Activated CD8-positive, alpha-beta memory T cell treated with anti-CD3 and anti-CD28 coated beads, Interleukin-2, amount 10 ng/mL, durations not matched to agents 7 days and 5 days (primary cell): Measurements from ENCODE around the gene STXBP1. TPM values are rescaled to one million over a fixed set of nuclear protein-coding genes. Genes with fewer than 3 reads are reported as not detected.
"Not testable (repeated sequence)": the region's sequence is repeated elsewhere in the genome, so short reads cannot be mapped to it uniquely, and the experiment has no call there.

Experiments used
- ATAC-seq: fragments of 150-1000 bp; cut with Tn5 transposase; one replicate; pipeline ENCODE4 v1.10.0; 2021; ENCODE audit warnings: moderate library complexity
- CTCF ChIA-PET: fragments of 350-600 bp; sonication (Branson Sonifier 250); formaldehyde crosslinking; loops from one replicate; lab custom pipeline; 2021; ENCODE audit warnings: antibody characterized with exemption; lab: Charles Lee
- DNase-seq: peaks from one replicate; pipeline ENCODE4 v3.0.0-alpha.2; 2020
- H3K27ac Mint-ChIP-seq: one replicate; pipeline ENCODE4 v1.8.0; 2021; ENCODE audit warnings: mild to moderate bottlenecking, mixed read lengths
- H3K27me3 Mint-ChIP-seq: one replicate; pipeline ENCODE4 v1.8.0; 2021; ENCODE audit warnings: mixed read lengths
- H3K36me3 Mint-ChIP-seq: one replicate; pipeline ENCODE4 v1.8.0; 2021; ENCODE audit warnings: mild to moderate bottlenecking, mixed read lengths
- H3K4me1 Mint-ChIP-seq: one replicate; pipeline ENCODE4 v1.8.0; 2021; ENCODE audit warnings: mixed read lengths
- H3K4me3 Mint-ChIP-seq: one replicate; pipeline ENCODE4 v1.8.0; 2021; ENCODE audit warnings: mild to moderate bottlenecking, moderate library complexity, mixed read lengths
- H3K9me3 Mint-ChIP-seq: one replicate; pipeline ENCODE4 v1.8.0; 2022; ENCODE audit warnings: low read depth, mixed read lengths
- total RNA-seq, 2 experiments: library from RNA; stranded (reverse); gene quantifications; one replicate each; pipeline ENCODE4 v1.2.3, GENCODE V29; 2021

The STXBP1 gene
- total RNA-seq, 2 experiments from 2014 or later: 22.8 to 26.0 TPM

GRCh38 chr9:127584474-127584805 is 27.6 kb upstream of the STXBP1 start:
- H3K27ac Mint-ChIP-seq, H3K9me3 Mint-ChIP-seq, H3K4me3 Mint-ChIP-seq, H3K27me3 Mint-ChIP-seq, DNase-seq, ATAC-seq: not testable (repeated sequence)
- H3K36me3 Mint-ChIP-seq: peaks cover 11% of the 10 kb centered on the region
- CTCF ChIA-PET: interaction anchor here (0.8 to 9.1 kb wide), 13 partner anchors 15 to 150 kb away, joined by 3 to 93 read pairs (median 5); partner anchors contain the start of genes STXBP1 and TOR2A
- H3K4me1 Mint-ChIP-seq: peaks cover 34% of the 10 kb centered on the region

- CTCF ChIA-PET: interaction anchor here (0.9 to 9.1 kb wide), 15 partner anchors 16 to 149 kb away, joined by 3 to 93 read pairs (median 5); partner anchors contain the start of gene TOR2A
- H3K4me3 Mint-ChIP-seq: no peak overlapping the region
- ATAC-seq: no peak
Measured at GRCh38 chr9:127585161-127585819, 26.8 kb upstream of the STXBP1 start.

GRCh38 chr9:127586096-127586495 is 26.0 kb upstream of the STXBP1 start:
- Mint-ChIP-seq H3K27me3 (peaks cover 16% of the 10 kb centered on the region), H3K4me1 (peaks cover 23% of the 10 kb centered on the region), H3K36me3 (peaks cover 6% of the 10 kb centered on the region), H3K9me3 (no peaks in the 10 kb centered on the region), H3K4me3 (no peak overlapping the region), H3K27ac (peak overlapping the region; percentile 7)
- DNase-seq (no peak), ATAC-seq (peak; percentile 21)
- CTCF ChIA-PET: interaction anchor here (0.7 to 9.1 kb wide), 15 partner anchors 16 to 362 kb away, joined by 3 to 93 read pairs (median 5); partner anchors contain the start of gene TOR2A

More at GRCh38 chr9:127585161-127585819, 26.8 kb upstream of the STXBP1 start:
- Mint-ChIP-seq H3K27me3 (peaks cover 16% of the 10 kb centered on the region), H3K36me3 (peaks cover 11% of the 10 kb centered on the region), H3K4me1 (peaks cover 31% of the 10 kb centered on the region), H3K9me3 (no peaks in the 10 kb centered on the region), H3K27ac (no peak overlapping the region)
- DNase-seq: no peak

GRCh38 chr9:127586537-127586936 is 25.5 kb upstream of the STXBP1 start:
- Mint-ChIP-seq H3K27me3 (peaks cover 16% of the 10 kb centered on the region), H3K9me3 (no peaks in the 10 kb centered on the region), H3K4me3 (no peak overlapping the region), H3K4me1 (peaks cover 22% of the 10 kb centered on the region), H3K36me3 (peaks cover 5% of the 10 kb centered on the region), H3K27ac (no peak overlapping the region)
- peak; percentile 77 for DNase-seq
- CTCF ChIA-PET: interaction anchor here (0.7 to 9.1 kb wide), 15 partner anchors 8 to 363 kb away, joined by 3 to 93 read pairs (median 5); partner anchors contain the start of gene TOR2A
- ATAC-seq: peak; percentile 82

GRCh38 chr9:127587966-127588365 is 24.1 kb upstream of the STXBP1 start:
- Mint-ChIP-seq H3K4me1 (peaks cover 22% of the 10 kb centered on the region), H3K4me3 (no peak overlapping the region), H3K27me3 (peaks cover 16% of the 10 kb centered on the region), H3K27ac (no peak overlapping the region), H3K9me3 (no peaks in the 10 kb centered on the region), H3K36me3 (peaks cover 5% of the 10 kb centered on the region)
- no peak for DNase-seq
- CTCF ChIA-PET: interaction anchor here (0.8 to 9.1 kb wide), 9 partner anchors 10 to 334 kb away, joined by 3 to 93 read pairs (median 4); partner anchors contain the start of genes LRSAM1, RPL12 and TOR2A
- no peak for ATAC-seq

GRCh38 chr9:127588740-127589506 is 23.2 kb upstream of the STXBP1 start:
- CTCF ChIA-PET: interaction anchor here (0.6 to 9.1 kb wide), 12 partner anchors 11 to 281 kb away, joined by 3 to 93 read pairs (median 10); partner anchors contain the start of genes LRSAM1, RPL12 and TOR2A
- H3K36me3 Mint-ChIP-seq: no peaks in the 10 kb centered on the region
- peaks cover 16% of the 10 kb centered on the region for H3K27me3 Mint-ChIP-seq
- no peak overlapping the region for H3K4me3 Mint-ChIP-seq
- no peak overlapping the region for H3K27ac Mint-ChIP-seq
- H3K9me3 Mint-ChIP-seq: no peaks in the 10 kb centered on the region
- ATAC-seq (no peak), DNase-seq (no peak)
- H3K4me1 Mint-ChIP-seq: peaks cover 16% of the 10 kb centered on the region

GRCh38 chr9:127589955-127590370 is 22.1 kb upstream of the STXBP1 start:
- Mint-ChIP-seq H3K36me3 (no peaks in the 10 kb centered on the region), H3K27me3 (peaks cover 16% of the 10 kb centered on the region), H3K27ac (no peak overlapping the region), H3K9me3 (no peaks in the 10 kb centered on the region), H3K4me3 (no peak overlapping the region), H3K4me1 (peaks cover 14% of the 10 kb centered on the region)
- ATAC-seq (peak; percentile 57), DNase-seq (no peak)
- CTCF ChIA-PET: interaction anchor here (0.6 to 9.1 kb wide), 17 partner anchors 9 to 331 kb away, joined by 3 to 93 read pairs (median 6); partner anchors contain the start of genes STXBP1 and TOR2A

GRCh38 chr9:127595611-127596010 is 16.5 kb upstream of the STXBP1 start:
- no peak overlapping the region for H3K27ac Mint-ChIP-seq
- ATAC-seq (no peak), DNase-seq (no peak)
- no peaks in the 10 kb centered on the region for H3K27me3 Mint-ChIP-seq
- H3K4me3 Mint-ChIP-seq: no peak overlapping the region
- no peaks in the 10 kb centered on the region for H3K36me3 Mint-ChIP-seq
- no peaks in the 10 kb centered on the region for H3K4me1 Mint-ChIP-seq
- CTCF ChIA-PET: interaction anchor here (1.1 to 3.3 kb wide), 2 partner anchors 12 to 139 kb away, joined by 4 to 13 read pairs; partner anchors contain the start of gene TOR2A
- H3K9me3 Mint-ChIP-seq: no peaks in the 10 kb centered on the region

GRCh38 chr9:127598839-127599549 is 13.1 kb upstream of the STXBP1 start:
- Mint-ChIP-seq H3K4me3 (no peak overlapping the region), H3K36me3 (no peaks in the 10 kb centered on the region), H3K27me3 (peaks cover 6% of the 10 kb centered on the region), H3K27ac (no peak overlapping the region), H3K4me1 (no peaks in the 10 kb centered on the region), H3K9me3 (no peaks in the 10 kb centered on the region)
- CTCF ChIA-PET: interaction anchor here (0.7 to 3.0 kb wide), 5 partner anchors 9 to 143 kb away, joined by 3 to 8 read pairs (median 3); partner anchors contain the start of gene TOR2A
- DNase-seq (no peak), ATAC-seq (no peak)

- Mint-ChIP-seq H3K4me3 (no peak overlapping the region), H3K27me3 (peaks cover 6% of the 10 kb centered on the region), H3K4me1 (no peaks in the 10 kb centered on the region), H3K27ac (no peak overlapping the region), H3K36me3 (no peaks in the 10 kb centered on the region), H3K9me3 (no peaks in the 10 kb centered on the region)
- CTCF ChIA-PET: interaction anchor here (0.7 to 3.0 kb wide), 4 partner anchors 9 to 144 kb away, joined by 3 to 8 read pairs (median 4); partner anchors contain the start of gene TOR2A
- DNase-seq: no peak
- ATAC-seq: no peak
Measured at GRCh38 chr9:127599550-127599891, 12.6 kb upstream of the STXBP1 start.

GRCh38 chr9:127603226-127603625 is 8.9 kb upstream of the STXBP1 start:
- H3K27me3 Mint-ChIP-seq: peaks cover 11% of the 10 kb centered on the region
- H3K4me1 Mint-ChIP-seq: peaks cover 8% of the 10 kb centered on the region
- no peak overlapping the region for H3K27ac Mint-ChIP-seq
- DNase-seq (no peak), ATAC-seq (no peak)
- H3K9me3 Mint-ChIP-seq: no peaks in the 10 kb centered on the region
- no peak overlapping the region for H3K4me3 Mint-ChIP-seq
- no peaks in the 10 kb centered on the region for H3K36me3 Mint-ChIP-seq
- CTCF ChIA-PET: interaction anchor here (0.7 to 1.4 kb wide), 6 partner anchors 13 to 267 kb away, joined by 3 to 6 read pairs (median 3); no protein-coding TSS in a partner anchor

GRCh38 chr9:127606043-127606442 is 6.0 kb upstream of the STXBP1 start:
- Mint-ChIP-seq H3K27ac (no peak overlapping the region), H3K36me3 (no peaks in the 10 kb centered on the region), H3K4me1 (peaks cover 16% of the 10 kb centered on the region), H3K9me3 (no peaks in the 10 kb centered on the region), H3K4me3 (no peak overlapping the region), H3K27me3 (peaks cover 31% of the 10 kb centered on the region)
- ATAC-seq (no peak), DNase-seq (no peak)
- CTCF ChIA-PET: interaction anchor here (2.0 kb wide), 1 partner anchor 102 kb away, joined by 6 read pairs; no protein-coding TSS in a partner anchor
